Mammary epithelial cell (primary cell): ENCODE data around the gene INKA2.

Source experiments
- CTCF ChIP-seq, 2 donors: IDR thresholded peaks in 1 of 2; conservative IDR thresholded peaks in 1 of 2; 2 replicates each; pipeline ENCODE4 v1.5.1; 2011 to 2012; ENCODE audit warnings: inconsistent platforms in 2 of 2, low read length in 2 of 2, mild to moderate bottlenecking in 2 of 2, control low read depth in 1 of 2, low read depth in 1 of 2; ENCODE audit not compliant: insufficient read depth in 1 of 2; ENCODE audit errors: extremely low read depth in 1 of 2
- EZH2 ChIP-seq: IDR thresholded peaks from 2 replicates; pipeline ENCODE4 v1.6.1; 2012; ENCODE audit warnings: low read length, inconsistent platforms, borderline replicate concordance

GRCh38 chr1:111777301-111777700, 38.1 kb upstream of the INKA2 start:
- no peak for TF ChIP-seq EZH2
- no peak for TF ChIP-seq CTCF (conservative IDR thresholded peaks at IDR 0.05 in 1 of 2, IDR thresholded peaks at IDR 0.05 in 1 of 2; ENCODE audit: extremely low read depth in 1 of 2, insufficient read depth in 1 of 2, low read depth in 1 of 2, low read length in 2 of 2)
